ENCODE data around the gene FBXW8.

FBXW8 gene

GRCh38 chr12:117023998-117024960, 113.5 kb downstream of the FBXW8 start:
- no peak for DNase-seq

DNA sequence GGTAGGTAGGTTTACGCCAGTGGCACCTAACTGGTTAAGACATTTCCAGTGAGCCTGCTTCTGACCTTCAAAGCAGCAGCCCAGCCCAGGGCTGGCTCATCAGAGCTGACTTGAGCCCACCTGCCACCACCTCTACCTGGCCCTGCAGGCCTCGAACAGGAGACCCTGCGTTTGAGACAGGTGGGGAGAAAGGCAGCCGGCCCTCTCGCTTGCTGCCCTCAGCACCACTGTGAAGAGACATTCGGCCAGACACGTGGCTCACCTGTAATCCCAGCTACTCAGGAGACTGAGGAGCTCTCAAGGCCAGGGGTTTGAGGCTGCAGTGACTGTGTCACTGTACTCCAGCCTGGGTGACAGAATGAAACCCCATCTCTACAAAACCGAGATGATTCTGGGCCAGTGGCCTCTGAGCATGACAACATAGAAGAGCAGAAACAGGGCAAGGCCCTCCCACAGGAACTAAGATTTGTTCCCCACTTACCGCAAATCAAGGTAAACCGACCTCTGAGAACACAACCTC, 114.3 kb downstream of the FBXW8 start:
- DNase-seq: no peak

GRCh38 chr12:117025481-117026151, 114.9 kb downstream of the FBXW8 start:
- DNase-seq: peak; percentile 59 to 66

- no peak for DNase-seq
Measured at GRCh38 chr12:117026343-117026742, 115.6 kb downstream of the FBXW8 start.

GRCh38 chr12:117026921-117027250, 116.1 kb downstream of the FBXW8 start:
- no peak for DNase-seq

GRCh38 chr12:117027251-117028086, 116.7 kb downstream of the FBXW8 start:
- DNase-seq: no peak

GRCh38 chr12:117028254-117028653, 117.5 kb downstream of the FBXW8 start:
- DNase-seq: no peak

DNA sequence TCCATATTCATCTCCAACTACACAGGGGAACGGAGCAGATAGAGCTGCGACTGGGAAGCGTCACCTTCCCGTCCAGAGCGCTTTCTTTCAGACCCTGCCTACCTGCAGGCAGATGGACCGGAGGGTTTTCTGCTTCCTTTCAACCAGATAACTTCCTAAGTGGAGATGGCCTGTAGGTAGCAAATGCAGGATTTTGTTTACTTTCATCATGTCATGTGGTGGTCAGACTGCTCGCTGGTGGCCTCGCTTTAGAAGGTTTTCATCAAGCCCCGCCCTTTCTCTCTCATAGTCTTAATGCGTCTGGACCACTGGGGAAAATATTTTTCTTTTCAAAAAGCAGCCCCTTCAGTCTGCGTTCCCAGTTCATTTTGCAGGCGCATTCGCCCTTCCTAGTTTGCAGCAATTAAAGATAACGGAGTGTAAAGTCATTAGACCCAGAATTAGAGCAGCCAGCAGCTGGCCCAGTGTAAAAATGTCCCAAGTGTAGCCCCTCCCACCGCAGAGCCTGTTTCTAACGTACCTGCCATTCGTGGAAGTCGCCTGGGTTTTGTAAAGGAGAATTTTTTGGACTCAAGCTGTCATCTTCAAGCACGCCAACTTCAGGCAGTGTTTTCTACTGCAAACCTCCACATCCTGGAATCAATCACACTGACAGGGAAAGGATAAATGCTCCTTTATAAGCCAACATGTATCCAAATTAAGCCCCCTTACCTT, 119.6 kb downstream of the FBXW8 start:
- DNase-seq: no peak

- no peak for DNase-seq
Measured at GRCh38 chr12:117031843-117032592, 121.3 kb downstream of the FBXW8 start.

DNA sequence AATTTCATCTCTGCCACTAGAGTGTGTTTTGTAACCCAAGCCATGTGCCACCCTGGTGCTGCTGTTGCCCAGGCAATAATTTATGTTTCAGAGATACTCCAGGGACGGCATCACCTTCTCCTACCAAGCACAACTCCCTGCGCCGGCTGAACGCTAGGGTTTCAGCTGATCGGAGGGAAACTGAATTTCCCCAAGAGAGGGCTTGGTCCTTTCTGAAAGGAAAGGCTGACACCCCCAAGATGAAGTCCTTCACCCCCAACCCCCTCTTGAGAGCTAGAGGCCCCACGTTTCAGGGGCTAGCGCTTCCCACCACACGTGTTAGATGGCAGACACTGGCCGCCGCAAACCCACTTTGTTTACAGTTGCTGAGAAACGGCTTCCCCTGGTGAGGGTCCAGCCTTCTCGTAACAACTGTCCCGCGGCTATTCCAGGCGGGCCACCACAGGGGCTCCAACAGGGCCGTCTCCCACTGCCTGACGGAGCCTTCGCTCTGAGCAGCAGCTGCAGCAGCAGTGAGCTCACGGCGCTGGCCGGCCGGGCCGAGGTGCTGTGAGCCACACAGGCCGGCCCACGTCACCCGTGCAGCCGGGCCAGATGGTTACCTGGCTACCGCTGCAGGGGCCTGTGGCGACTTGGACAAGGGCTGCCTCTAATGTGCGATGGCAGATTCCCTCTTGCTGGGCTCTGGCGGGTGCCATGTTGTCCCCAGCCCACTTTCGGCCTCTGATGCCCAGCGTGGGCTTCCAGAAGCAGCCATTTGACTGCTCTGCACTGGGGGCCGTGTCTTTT, 122.0 kb downstream of the FBXW8 start:
- DNase-seq: no peak

- DNase-seq: no peak
Measured at GRCh38 chr12:117033382-117034221, 122.9 kb downstream of the FBXW8 start.

- no peak for DNase-seq
Measured at GRCh38 chr12:117034249-117034648, 123.5 kb downstream of the FBXW8 start.

- no peak for DNase-seq
Measured at GRCh38 chr12:117034701-117035151, 124.0 kb downstream of the FBXW8 start.

DNA sequence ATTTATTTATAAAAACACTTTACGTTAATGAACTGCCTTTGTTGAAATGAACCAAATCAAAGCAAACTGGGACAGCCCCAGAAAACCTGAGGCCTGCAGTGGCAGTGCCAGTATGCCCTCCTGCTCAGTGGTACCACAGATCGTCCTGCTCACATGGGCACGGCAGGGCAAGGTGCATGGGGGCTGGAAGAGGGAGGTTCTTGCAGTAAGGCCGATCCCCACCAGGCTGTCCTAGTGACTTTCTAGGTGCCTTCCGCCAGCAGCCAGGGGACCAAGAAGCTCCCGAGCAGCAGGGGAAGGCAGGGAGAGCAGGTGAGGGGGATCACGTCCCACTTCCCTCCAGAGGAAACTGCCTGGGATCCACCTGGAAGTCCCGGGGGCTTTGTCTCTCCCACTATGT, 124.5 kb downstream of the FBXW8 start:
- DNase-seq: no peak

DNA sequence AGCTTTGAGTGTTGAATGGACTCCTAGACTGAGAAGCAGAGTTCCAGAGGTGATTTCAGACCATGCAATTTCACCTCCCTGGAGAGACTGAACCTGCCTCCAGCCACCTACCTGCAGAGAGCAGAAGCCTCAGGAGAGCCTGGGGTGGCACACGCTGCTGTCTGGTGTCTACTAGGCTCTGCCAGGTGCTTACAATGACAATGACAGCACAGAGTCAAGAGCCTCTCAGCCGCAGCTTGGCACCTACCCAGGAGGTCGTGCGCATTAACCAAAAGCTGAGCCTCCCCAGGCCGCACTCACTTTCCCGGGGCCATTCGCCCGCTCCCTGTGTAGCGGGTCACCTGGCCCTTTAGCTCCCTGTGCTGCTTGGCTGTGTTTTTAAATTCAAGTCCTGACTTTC, 125.3 kb downstream of the FBXW8 start:
- DNase-seq: no peak

DNA sequence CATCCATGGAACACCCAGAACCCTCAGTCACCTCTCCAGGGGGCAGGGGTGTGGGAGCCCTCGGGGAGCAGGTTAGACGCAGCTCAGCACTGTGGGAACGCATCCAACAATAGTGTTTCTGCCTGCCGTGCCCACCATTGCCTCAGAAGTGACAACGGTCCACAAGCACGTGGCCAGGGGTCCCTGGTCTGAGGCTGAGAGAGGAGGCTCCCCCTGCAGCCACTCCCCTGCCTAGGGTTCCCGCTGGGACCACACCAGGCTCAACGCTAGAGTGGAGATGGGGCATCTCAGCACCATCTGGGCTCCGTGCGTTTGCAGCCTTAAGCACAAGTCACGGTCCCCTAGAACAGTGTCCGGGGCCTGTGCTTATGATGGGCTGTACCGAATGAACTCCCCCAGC, 125.8 kb downstream of the FBXW8 start:
- DNase-seq: no peak

GRCh38 chr12:117037289-117038022, 126.7 kb downstream of the FBXW8 start:
- DNase-seq: no peak

- no peak for DNase-seq
Measured at GRCh38 chr12:117038023-117038680, 127.4 kb downstream of the FBXW8 start.

Data from inflammatory macrophage (primary cell).